GM12872 (cell line): ENCODE measurements around the gene KLF12.

Source experiments
- TF ChIP-seq, protein P1 (sequence below): IDR thresholded peaks from 3 replicates; pipeline ENCODE4 v1.5.1; 2011; ENCODE audit warnings: low read depth, mild to moderate bottlenecking, low read length, moderate library complexity; ENCODE audit not compliant: insufficient read depth

KLF12 gene

DNA sequence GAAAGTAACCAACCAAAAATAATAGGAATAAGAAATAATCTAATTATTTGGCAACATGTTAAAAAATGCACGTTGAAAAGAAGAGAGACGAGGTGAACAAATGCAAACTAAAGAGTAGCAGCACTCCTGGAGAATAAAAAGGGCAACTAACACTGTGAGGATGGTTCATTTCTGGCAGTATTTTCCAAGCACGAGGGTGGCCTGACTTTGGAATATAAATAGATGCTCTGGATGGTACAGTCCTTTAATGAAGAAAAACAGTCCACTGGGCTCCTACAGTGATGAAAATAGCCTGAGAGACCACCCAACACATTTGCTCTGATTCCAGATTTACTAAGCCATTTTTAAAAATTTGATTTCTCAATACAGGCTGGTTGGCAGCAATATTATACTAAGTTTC, 17.7 kb upstream of the KLF12 start:
- TF ChIP-seq, protein P1, sequence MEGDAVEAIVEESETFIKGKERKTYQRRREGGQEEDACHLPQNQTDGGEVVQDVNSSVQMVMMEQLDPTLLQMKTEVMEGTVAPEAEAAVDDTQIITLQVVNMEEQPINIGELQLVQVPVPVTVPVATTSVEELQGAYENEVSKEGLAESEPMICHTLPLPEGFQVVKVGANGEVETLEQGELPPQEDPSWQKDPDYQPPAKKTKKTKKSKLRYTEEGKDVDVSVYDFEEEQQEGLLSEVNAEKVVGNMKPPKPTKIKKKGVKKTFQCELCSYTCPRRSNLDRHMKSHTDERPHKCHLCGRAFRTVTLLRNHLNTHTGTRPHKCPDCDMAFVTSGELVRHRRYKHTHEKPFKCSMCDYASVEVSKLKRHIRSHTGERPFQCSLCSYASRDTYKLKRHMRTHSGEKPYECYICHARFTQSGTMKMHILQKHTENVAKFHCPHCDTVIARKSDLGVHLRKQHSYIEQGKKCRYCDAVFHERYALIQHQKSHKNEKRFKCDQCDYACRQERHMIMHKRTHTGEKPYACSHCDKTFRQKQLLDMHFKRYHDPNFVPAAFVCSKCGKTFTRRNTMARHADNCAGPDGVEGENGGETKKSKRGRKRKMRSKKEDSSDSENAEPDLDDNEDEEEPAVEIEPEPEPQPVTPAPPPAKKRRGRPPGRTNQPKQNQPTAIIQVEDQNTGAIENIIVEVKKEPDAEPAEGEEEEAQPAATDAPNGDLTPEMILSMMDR = no peak

DNA sequence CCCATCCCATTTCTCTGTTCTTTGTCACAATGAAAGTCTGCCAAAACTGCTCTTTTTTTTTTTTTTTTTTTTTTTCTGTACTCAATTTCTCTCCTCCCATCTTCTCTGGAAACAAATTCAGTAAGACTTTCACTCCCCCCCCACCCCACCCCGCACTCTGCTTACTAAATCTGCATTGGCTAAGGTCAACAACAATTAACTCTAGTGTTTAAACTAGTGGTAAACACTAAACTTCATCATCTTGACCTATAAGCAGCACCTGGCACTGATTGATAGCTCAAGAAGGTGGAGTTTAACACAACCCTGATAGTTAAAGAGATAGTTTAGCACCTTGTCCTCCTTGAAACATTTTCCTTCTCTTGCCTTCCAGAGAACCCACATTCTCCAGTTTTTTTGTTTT, 14.1 kb upstream of the KLF12 start:
- TF ChIP-seq, protein P1 = no peak

DNA sequence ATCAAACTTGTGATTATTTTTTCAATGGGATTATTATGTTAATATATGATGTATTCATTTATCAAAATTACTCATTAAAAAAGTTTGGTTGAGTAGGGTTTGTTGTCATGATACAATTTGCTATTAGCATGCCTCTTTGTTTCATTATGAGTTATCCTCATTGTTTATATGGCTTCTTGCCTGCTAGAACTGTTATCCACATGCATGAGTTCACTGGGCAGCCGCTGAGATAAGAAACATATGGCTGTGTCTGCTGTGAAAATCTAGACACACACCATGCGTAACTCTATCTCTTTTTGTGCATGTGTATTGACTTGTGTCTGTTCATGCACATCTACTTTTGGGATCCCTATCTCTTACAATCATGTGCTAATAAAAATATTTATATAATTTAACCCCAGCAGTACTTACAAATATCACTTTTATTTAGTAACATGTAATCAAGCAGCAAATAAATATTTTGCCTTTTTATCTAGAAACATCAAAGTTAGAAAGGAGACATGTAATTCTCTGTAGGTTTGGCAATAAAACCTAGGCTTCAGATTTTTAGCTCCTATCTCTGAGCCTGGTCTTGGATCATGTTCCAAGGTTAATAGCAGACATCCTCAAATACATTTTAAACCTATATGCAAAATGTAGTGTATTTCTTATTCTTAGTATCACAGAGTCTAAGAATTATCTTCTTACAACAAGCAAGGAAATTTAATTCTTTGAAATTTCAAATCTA, 11.2 kb upstream of the KLF12 start:
- TF ChIP-seq, protein P1 = no peak

DNA sequence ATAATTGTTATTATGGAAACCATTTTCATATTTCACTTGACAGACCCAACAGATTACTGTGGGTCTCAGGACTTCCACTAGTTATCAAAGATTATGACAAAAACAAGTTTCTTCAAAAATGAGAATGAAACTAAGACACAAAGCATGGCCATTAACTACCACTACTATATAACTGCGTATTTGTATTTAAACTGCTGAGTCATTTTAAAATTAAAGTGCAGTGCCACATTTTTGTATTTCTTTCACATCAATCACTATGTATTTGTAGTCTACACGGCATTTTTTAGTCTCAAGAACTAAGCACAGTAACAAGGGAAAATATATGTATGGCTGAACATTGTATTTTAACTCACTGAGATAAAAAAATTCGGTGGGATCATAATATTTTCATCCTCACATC, 10.1 kb upstream of the KLF12 start:
- TF ChIP-seq, protein P1 = no peak

DNA sequence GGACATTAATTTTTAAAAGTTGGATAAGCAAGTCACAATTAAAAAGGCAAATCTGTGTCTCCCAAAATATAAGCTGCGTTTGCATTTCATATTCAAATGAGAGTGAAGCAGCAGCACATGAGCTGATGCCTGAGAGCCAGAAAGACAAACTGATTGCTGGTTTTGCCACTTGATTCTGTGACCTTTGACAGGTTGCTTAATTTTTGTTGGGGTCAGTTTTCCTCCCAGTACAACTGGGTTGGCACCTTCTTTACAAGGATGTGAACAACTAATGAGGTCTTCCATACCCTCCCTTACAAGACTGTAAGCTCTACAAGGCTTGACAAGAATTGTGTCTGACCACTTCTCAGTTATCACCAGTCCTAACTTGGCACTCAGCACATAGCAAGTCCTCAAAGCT, 8.1 kb upstream of the KLF12 start:
- TF ChIP-seq, protein P1 = no peak

DNA sequence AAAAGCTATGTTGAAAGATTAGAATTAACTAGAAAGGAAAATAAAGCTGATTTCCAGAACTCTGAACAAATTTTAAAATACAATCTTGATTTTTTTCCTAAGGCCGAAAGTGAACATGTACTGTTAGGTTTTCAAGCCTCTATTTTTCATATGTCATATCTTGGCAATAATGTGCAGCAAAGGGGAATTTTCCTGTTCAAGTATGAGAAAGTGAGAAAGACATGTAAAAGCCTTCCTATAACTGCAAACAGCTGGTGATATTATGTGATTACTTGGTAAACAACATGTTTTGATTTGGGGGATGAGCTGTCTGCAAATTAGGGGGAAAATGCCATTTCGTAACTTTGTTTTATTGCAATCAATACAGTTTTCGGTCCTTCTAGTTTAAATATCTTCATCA, 4.0 kb upstream of the KLF12 start:
- TF ChIP-seq, protein P1 = no peak

DNA sequence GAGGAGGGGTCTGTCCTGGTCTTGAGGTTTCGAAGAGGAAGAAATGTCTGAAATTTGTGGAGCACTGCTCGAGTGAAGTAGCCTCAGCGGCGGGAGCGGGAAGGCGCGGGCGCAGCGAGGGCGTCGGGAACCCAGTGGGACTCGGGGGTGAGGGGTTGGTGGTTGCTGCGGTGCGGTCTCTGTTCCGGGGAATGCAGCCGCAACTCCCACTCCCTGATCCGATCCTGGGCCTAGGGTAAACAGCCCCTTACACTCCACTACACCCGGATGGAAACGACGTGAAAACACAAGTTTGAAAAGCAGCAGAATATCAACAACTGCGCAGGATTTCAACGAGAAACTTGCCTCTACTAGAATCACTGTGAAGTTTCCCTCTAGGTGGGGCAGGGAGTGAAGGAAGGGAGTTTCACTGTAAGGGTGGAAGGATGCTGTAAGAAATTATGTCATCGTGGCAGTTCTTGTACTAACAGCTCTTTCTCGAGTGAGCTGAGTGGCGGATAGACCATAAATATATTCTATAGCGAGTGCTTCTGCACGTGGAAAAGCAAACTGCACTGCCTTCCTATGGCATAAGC, 2.0 kb upstream of the KLF12 start:
- TF ChIP-seq, protein P1 = no peak
